Liver (tissue), 9 donors: Measurements from ENCODE around the gene CDH4. TPM values are rescaled to one million over a fixed set of nuclear protein-coding genes. Genes with fewer than 3 reads are reported as not detected.

Experiments
- DNase-seq: peaks from one replicate; pipeline ENCODE4 v3.0.0-alpha.2; 2017; ENCODE audit warnings: low spot score
- H3K27ac ChIP-seq, 2 donors: one replicate each; pipeline ENCODE4 v1.7.0; 2013; ENCODE audit warnings: inconsistent platforms in 2 of 2, low read length in 2 of 2, control low read depth in 1 of 2, low read depth in 1 of 2, mild to moderate bottlenecking in 1 of 2
- H3K27me3 ChIP-seq, 4 donors: one replicate each; pipeline versions ENCODE4 v1.6.1 to v1.7.0; 2013; ENCODE audit warnings: low read length in 3 of 4, inconsistent platforms in 1 of 4, mild to moderate bottlenecking in 1 of 4, moderate library complexity in 1 of 4; ENCODE audit not compliant: control insufficient read depth in 4 of 4, insufficient read depth in 4 of 4
- H3K36me3 ChIP-seq, 4 donors: one replicate each; pipeline versions ENCODE4 v1.6.1 to v1.7.0; 2013; ENCODE audit warnings: low read length in 3 of 4, mild to moderate bottlenecking in 3 of 4, low read depth in 1 of 4, moderate library complexity in 1 of 4; ENCODE audit not compliant: control insufficient read depth in 4 of 4, insufficient read depth in 3 of 4
- H3K4me1 ChIP-seq, 4 donors: one replicate each; pipeline versions ENCODE4 v1.6.1 to v1.7.0; 2013; ENCODE audit warnings: low read length in 3 of 4, mild to moderate bottlenecking in 3 of 4, moderate library complexity in 1 of 4; ENCODE audit not compliant: control insufficient read depth in 4 of 4, insufficient read depth in 4 of 4
- H3K4me3 ChIP-seq, 3 donors: one replicate each; pipeline versions ENCODE4 v1.6.1 to v1.7.0; 2013; ENCODE audit warnings: low read length in 3 of 3, control low read depth in 1 of 3, low read depth in 1 of 3, mild to moderate bottlenecking in 1 of 3
- H3K9ac ChIP-seq, 2 donors: one replicate each; pipeline ENCODE4 v1.7.0; 2013; ENCODE audit warnings: low read length in 2 of 2, mild to moderate bottlenecking in 2 of 2, moderate library complexity in 2 of 2, control low read depth in 1 of 2, low read depth in 1 of 2
- H3K9me3 ChIP-seq, 4 donors: one replicate each; pipeline versions ENCODE4 v1.6.1 to v1.7.0; 2013; ENCODE audit warnings: low read length in 3 of 4; ENCODE audit not compliant: control insufficient read depth in 4 of 4
- CTCF ChIP-seq: fragments of 150-350 bp; IDR thresholded peaks from 2 replicates; pipeline ENCODE4 v1.5.1; 2017; ENCODE audit warnings: improper control_type of control experiment, low read depth, low read length; ENCODE audit not compliant: missing input control
- FOXA1 ChIP-seq: IDR thresholded peaks from 2 replicates; pipeline ENCODE4 v1.6.1; 2016; ENCODE audit warnings: antibody characterized with exemption
- FOXA2 ChIP-seq: IDR thresholded peaks from 2 replicates; pipeline ENCODE4 v1.6.1; 2016; ENCODE audit warnings: antibody characterized with exemption
- GABPA ChIP-seq, 2 donors: IDR thresholded peaks in 1 of 2; conservative IDR thresholded peaks in 1 of 2; 2 replicates each; pipeline ENCODE4 v1.6.1; 2016; ENCODE audit warnings: antibody characterized with exemption in 2 of 2, mild to moderate bottlenecking in 1 of 2, moderate library complexity in 1 of 2
- HNF4A ChIP-seq, 2 donors: conservative IDR thresholded peaks; 2 replicates each; pipeline ENCODE4 v1.6.1; 2016; ENCODE audit warnings: antibody characterized with exemption in 2 of 2, mild to moderate bottlenecking in 2 of 2
- RAD21 ChIP-seq, 2 donors: IDR thresholded peaks; 2 replicates each; pipeline ENCODE4 v1.6.1; 2016; ENCODE audit warnings: antibody characterized with exemption in 2 of 2, mild to moderate bottlenecking in 2 of 2
- RXRA ChIP-seq, 2 donors: IDR thresholded peaks; 2 replicates each; pipeline ENCODE4 v1.6.1; 2017 to 2018; ENCODE audit warnings: antibody characterized with exemption in 2 of 2, mild to moderate bottlenecking in 1 of 2
- TAF1 ChIP-seq: conservative IDR thresholded peaks from 2 replicates; pipeline ENCODE4 v1.6.1; 2016; ENCODE audit warnings: antibody characterized with exemption, mild to moderate bottlenecking
- WGBS: extraction: QIAGEN DNeasy Blood & Tissue Kit; methylation state at CpG from one replicate; pipeline ENCODE4 v1.1.7; 2013; 5-methylcytosine and 5-hydroxymethylcytosine counted together
- polyA plus RNA-seq, 2 donors: library from polyadenylated mRNA; stranded (reverse) in 1 of 2; unstranded in 1 of 2; fragments of 200-250 nt in 1 of 2; fragments of >200 nt in 1 of 2; fragmentation: Nextera tagmentation in 1 of 2; extraction: Ambion mirVana in 1 of 2; gene quantifications; one replicate each; pipeline versions ENCODE4 v1.2.1 to v1.2.3, GENCODE V29; 2013 to 2015
- total RNA-seq, 2 donors: library from RNA; depleted of rRNA; stranded (reverse); fragments of >200 nt; gene quantifications; one replicate each; pipeline ENCODE4 v1.2.3, GENCODE V29; 2014
- TF ChIP-seq, protein P1 (sequence below): IDR thresholded peaks from 2 replicates; pipeline ENCODE4 v1.6.1; 2016; ENCODE audit warnings: antibody characterized with exemption
- donor health status: healthy.
- donor health status: healthy.
- donor health status: healthy.
- donor health status: healthy.
- donor health status: healthy.

CDH4 gene
- total and polyA plus RNA-seq, 4 donors, result 0.03 to 0.25 (median 0.19) TPM; not detected in 1

DNA sequence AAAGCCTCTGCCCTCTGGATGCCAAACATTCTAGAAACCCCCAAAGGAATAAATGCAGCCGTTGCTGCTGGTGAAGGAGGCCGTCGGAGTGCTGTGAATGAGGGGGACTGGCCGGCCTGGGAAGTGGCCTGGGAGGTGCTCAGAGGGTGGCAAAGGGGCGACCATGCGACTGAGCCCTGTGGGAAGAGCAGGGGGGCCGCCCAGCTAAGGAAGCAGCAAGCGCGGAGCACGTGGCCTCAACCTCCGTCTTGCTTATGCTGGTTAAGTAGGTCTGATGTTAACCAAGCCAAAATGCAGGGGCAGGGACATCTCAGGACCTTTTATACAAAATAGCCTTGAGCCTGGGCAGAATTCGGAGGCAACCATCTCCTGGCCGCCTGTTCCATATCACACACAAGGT is 432.1 kb downstream of the CDH4 start:
- H3K27ac ChIP-seq, result no peak overlapping the region
- H3K4me1 ChIP-seq, result no peaks in the 10 kb centered on the region
- no peak for DNase-seq
- WGBS, result 66% methylated on average over 13 of the region's 13 CpGs
- no peaks in the 10 kb centered on the region for H3K9me3 ChIP-seq
- H3K9ac ChIP-seq, result no peak overlapping the region
- peaks cover 0 to 3% (median 0%) of the 10 kb centered on the region in 4 donors for H3K27me3 ChIP-seq
- no peak for TF ChIP-seq FOXA2
- TF ChIP-seq HNF4A (conservative IDR thresholded peaks at IDR 0.05), result no peak
- TF ChIP-seq TAF1, result no peak
- no peaks in the 10 kb centered on the region for H3K36me3 ChIP-seq
- no peak overlapping the region for H3K4me3 ChIP-seq

DNA sequence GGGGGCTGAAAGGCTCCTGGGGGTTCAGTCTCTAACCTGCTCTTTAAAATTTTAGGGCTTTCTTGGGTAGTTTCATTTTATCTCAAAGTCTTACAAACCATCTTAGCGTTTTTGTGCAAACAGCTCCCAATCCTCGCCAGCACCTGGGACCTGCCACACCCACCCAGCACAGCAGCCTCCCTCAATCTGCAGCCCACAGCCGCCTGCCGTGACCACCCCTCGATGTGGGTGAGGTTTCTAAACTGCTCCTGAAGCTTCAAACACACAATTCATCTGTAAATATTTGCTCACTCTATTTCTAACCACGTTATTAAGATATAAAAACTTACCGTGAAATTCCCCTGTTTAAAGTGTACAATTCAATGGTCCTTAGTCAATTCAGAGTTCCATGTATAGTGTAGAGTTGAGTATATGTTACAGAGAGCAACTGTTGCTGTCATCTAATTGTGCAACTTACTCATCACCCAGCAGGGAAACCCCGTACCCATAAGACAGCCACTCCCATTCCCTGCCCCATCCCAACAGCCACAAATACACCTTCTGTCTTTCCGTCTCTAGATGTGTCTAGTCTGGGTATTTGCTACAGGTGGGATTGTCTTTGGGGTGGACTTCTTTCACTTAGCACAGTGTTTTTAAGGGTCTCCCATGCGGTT is 432.6 kb downstream of the CDH4 start:
- no peak for DNase-seq
- Histone ChIP-seq H3K9me3 (no peaks in the 10 kb centered on the region), H3K27me3 (peaks cover 0 to 3% (median 0%) of the 10 kb centered on the region in 4 donors), H3K4me1 (no peaks in the 10 kb centered on the region), H3K9ac (no peak overlapping the region), H3K36me3 (no peaks in the 10 kb centered on the region), H3K4me3 (no peak overlapping the region), H3K27ac (no peak overlapping the region)
- TF ChIP-seq HNF4A (conservative IDR thresholded peaks at IDR 0.05), result no peak
- 51% methylated on average over 10 of the region's 10 CpGs for WGBS

DNA sequence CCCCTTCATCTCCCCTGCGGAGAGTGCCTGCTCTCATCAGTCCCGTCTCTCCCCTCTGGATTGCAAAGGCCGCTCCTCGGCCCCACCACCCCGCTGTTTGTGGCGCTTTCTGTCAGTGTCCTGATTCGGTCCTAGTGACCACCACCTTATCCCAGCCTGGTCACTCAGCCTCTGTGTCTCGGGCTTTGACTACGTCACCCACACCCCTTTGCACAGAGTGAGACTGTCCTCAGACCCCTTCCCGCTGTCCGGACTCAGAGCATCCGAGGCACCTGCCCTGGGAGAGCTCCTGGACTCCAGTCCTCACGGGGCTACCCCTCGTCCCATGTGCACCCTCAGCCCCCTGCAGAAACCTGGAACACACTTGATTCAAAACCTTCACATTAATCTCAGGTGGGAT is 433.4 kb downstream of the CDH4 start:
- Histone ChIP-seq H3K27me3 (peaks cover 0 to 3% (median 0%) of the 10 kb centered on the region in 4 donors), H3K27ac (no peak overlapping the region), H3K9ac (no peak overlapping the region), H3K36me3 (no peaks in the 10 kb centered on the region), H3K9me3 (no peaks in the 10 kb centered on the region), H3K4me1 (no peaks in the 10 kb centered on the region), H3K4me3 (no peak overlapping the region)
- WGBS, result 72% methylated on average over 14 of the region's 14 CpGs
- TF ChIP-seq CTCF, result no peak
- no peak for TF ChIP-seq GABPA (IDR thresholded peaks at IDR 0.05 in 1 of 2, conservative IDR thresholded peaks at IDR 0.05 in 1 of 2)
- TF ChIP-seq RAD21 (IDR thresholded peaks at IDR 0.05), result no peak
- no peak for TF ChIP-seq FOXA1
- no peak for TF ChIP-seq RXRA (IDR thresholded peaks at IDR 0.05)
- no peak for TF ChIP-seq TAF1
- TF ChIP-seq, protein P1, sequence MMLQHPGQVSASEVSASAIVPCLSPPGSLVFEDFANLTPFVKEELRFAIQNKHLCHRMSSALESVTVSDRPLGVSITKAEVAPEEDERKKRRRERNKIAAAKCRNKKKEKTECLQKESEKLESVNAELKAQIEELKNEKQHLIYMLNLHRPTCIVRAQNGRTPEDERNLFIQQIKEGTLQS, result no peak
- no peak for DNase-seq
